Measurements from ENCODE around the gene SUGP2. TPM values are rescaled to one million over a fixed set of nuclear protein-coding genes. Genes with fewer than 3 reads are reported as not detected.

Gene SUGP2
- polyA plus RNA-seq, 3 donors: 14.3 to 35.2 (median 31.7) TPM

DNA sequence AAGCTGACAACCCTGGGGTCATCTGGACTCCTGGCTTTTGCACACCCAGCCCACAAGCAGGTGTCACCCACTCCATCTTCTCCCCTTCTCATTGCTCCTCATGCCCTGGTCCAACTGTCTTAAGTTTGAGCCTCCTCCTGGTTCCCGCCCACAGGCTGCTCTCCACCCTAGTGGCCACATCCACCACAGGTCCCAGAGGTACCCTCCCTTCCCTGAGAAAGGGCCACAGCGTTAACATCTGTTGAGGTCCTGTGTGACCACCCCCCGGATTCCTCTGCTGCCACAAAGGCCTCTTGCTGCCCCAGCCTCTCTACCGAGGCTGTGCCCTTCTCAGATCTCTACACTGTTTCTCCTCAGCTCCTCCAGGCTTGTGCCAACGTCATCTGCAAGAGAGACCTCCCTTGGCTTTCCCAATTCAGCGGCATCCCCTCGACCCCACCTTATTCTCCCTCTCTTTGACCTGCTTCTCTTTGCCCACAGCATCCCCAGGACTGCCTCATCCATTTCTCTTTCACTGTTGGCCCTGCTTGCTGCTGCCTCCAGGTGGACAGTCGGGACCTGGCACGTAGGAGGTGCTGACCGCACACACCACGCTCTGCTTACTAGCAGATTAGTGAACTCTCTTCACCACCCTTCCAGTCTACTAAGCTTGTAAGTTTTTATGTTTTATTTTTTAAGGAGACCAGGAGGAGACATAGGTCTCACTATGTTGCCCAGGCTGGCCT lies 33.3 kb downstream of the SUGP2 start:
- WGBS, 3 donors: 82 to 86% (median 86%) methylated on average over 11 of the region's 11 CpGs
- H3K27ac ChIP-seq (ENCODE audit: low read depth, low read length): no peak overlapping the region

DNA sequence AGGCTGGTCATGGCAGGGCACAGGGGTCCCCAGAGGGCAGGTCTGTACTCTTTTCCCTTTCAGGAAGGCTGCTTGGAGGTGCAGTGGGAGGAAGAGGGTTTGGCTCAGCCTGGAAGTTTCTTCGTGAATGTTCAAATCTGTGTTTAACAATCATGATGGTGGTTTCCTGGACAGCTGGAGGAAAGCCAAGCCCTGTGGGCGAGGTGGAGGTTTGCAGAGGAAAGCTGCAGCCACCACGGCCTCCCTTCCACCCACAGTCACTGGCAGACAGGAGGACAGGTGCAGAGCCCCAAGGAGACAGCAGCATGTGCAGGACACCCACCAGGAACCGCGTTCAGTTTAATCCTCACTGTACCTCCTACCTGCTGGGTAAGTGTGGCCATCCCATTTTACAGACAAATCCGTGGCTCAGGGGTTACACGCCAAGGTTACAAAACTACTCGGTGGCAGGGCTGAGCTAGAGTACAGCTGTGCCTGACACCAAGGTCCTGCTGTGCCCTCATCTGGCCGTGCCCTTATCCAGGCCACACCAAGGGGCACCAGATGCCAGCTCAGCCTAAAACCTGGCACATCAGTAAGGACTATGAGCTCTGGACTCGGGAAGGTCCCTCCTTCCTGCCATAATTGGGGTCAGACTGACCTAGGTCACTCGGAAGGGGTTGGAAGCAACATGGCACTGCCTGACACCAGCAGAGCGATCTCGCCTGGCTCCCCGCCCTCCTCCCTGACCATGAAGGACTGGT lies 34.1 kb downstream of the SUGP2 start:
- 51 to 69% (median 59%) methylated on average over 14 of the region's 14 CpGs for WGBS, 3 donors
- no peak overlapping the region for H3K27ac ChIP-seq (ENCODE audit: low read depth, low read length)

DNA sequence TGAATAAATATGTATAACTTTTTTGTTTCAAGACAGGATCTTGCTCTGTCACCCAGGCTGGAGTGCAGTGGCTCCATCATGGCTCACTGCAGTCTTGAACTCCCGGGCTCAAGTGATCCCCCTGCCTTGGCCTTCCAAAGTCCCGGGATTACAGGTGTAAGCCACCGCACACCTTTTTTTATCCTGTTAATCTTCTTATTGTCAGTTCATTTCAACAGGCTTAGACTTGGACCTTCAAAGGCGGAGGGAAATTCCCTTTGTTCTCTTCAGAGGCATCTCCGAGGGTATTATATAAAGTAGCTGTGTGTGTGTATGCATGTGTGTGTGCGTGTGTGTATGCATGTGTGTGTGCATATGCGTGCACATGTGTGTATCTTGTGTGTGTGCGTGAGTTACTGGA lies 35.0 kb downstream of the SUGP2 start:
- H3K27ac ChIP-seq (ENCODE audit: low read depth, low read length): no peak overlapping the region
- WGBS, 3 donors: 90 to 91% (median 90%) methylated on average over 8 of the region's 8 CpGs

DNA sequence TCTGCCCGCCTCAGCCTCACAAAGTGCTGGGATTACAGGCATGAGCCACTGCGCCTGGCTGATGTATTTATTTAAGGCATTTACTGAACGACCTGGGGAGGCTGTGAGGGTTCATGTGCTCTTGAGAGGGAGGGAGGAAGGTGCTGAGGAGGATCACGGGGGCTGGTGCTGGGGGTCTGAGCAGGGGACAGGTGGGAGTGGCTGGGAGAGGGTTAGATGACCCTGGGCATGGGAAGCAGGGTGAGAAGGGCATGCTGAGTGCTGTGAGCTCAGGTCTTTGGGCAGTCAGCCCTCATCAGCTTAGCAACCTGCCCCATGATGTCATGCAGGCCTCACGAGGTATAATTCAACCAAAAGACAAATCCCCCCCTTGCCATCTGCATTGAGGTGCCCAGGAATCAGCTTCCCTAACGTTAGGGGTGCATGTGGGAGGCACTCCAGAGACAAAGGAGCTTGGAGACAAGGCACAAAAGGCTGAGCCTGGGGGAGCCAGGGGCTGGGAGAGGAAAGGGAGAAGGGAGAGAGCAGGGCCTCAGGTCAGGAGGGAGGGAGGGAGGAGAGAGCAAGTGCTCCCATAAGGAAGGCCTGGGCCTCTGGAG lies 36.4 kb downstream of the SUGP2 start:
- H3K27ac ChIP-seq (ENCODE audit: low read depth, low read length): no peak overlapping the region
- WGBS, 3 donors: 84 to 87% (median 86%) methylated on average over 6 of the region's 6 CpGs

DNA sequence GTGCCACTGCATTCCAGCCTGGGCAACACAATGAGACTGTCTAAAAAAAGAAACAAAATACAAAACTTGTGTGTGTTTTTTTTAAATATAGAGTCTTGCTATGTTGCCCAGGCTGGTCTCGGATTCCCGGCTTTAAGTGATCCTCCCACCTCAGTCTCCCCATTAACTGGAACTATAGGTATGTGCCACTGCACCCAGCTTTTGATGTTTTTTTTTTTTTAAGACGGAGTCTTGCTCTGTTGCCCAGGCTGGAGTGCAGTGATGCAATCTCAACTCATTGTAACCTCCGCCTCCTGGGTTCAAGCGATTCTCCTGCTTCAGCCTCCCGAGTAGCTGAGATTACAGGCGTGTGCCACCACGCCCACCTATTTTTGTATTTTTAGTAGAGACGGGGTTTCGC lies 37.0 kb downstream of the SUGP2 start:
- 96 to 99% (median 98%) methylated on average over 10 of the region's 10 CpGs for WGBS, 3 donors
- H3K27ac ChIP-seq (ENCODE audit: low read depth, low read length): no peak overlapping the region

DNA sequence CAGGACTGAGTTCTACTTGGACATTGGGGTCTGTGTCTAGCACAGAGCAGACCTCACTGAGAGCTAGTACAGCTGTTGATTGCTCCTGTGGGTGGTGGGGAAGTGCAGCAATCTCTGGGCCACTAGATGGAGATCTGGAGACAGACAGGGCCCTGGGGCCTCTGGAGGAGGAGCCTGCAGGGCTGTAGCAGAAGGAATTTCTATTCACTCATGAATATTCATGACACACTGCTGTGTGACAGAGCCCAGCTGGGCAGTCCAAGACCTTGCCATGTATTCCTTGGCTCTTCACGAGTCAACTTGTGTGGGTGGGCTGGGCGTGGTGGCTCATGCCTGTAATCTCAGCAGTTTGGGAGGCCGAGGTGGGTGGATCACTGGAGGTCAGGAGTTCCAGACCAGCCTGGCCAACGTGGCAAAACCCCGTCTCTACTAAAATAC lies 37.5 kb downstream of the SUGP2 start:
- 55 to 61% (median 55%) methylated on average over 5 of the region's 5 CpGs for WGBS, 3 donors
- no peak overlapping the region for H3K27ac ChIP-seq (ENCODE audit: low read depth, low read length)

DNA sequence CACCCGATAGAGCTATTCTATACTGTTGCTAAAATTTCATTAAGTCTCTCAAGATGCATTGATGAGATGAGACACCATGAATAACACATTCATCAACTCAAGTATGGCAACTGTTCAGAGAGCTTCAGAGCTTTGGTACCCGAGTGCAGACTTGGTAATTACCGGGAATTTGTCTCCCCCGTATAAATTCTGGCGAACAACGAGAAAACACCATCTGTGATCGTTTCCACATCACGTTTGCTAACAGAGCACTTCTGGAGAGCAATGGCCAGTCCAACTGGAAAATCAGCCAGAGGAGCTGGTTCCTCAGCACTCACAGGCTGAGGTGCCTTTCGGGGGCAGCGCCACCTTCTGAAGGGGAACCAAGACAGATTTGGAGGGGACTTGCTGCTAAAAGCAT lies 40.2 kb downstream of the SUGP2 start:
- no peak overlapping the region for H3K27ac ChIP-seq (ENCODE audit: low read depth, low read length)
- 68 to 89% (median 88%) methylated on average over 10 of the region's 10 CpGs for WGBS, 3 donors

DNA sequence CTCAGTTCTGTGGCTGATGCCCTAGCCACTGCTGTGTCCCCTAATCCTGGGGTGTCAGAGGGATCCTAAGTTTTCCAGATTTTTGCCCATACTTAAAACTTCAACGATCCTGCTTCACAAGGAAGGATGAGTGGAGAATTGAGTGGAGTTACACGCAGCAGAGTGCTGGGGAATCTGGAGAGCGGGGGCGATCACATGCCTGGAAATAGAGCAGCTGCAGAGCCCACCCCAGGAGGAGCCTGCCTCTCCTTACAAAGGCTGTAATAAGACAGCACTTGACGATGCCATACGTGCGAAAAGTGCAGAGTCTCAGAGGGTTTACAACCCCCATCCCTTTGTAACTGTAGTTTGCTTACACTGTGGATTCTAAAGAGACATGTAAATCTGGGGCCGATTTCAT lies 40.6 kb downstream of the SUGP2 start:
- WGBS, 3 donors: 93 to 95% (median 94%) methylated on average over 8 of the region's 8 CpGs
- H3K27ac ChIP-seq (ENCODE audit: low read depth, low read length): no peak overlapping the region

DNA sequence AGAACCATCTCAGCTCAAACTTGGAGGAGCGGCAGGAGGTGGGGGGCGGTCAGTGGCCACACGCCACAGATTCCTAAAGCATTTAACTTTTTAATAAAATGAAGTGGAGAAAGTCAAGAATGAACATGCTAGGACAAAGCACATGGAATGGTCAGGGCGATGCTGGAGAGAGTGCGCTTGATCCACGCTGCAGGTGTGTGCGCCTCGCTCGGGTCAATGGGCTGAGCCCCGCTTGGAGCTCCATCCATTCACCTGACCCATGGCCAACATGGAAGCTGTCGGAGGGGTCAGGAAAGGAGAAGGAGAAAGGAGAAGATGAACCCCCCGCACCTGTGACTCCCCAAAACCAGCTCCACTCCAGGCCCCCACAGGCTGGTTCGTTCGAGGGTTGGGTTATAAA lies 41.8 kb downstream of the SUGP2 start:
- WGBS, 3 donors: 93 to 97% (median 97%) methylated on average over 14 of the region's 14 CpGs
- H3K27ac ChIP-seq (ENCODE audit: low read depth, low read length): no peak overlapping the region

DNA sequence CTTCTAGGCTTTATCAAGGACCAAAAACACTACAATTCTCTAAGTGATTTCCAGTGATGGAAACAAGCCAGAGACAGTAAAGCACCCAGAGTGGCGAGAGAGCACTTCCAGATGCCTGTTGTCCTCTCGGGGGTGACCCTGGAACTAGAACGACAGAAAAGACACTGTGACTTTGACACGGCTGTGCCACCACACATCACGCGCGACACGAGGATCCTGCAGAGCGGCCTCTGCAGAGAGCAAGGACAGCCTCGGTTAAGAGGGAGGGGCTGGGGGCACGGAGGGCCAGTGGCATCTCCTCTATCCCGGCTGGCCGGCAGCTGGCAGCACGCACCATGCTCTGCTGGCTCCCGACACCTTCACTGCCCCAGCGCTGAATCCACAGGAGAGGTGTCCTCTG lies 42.3 kb downstream of the SUGP2 start:
- WGBS, 3 donors: 84 to 92% (median 90%) methylated on average over 16 of the region's 16 CpGs
- no peak overlapping the region for H3K27ac ChIP-seq (ENCODE audit: low read depth, low read length)

DNA sequence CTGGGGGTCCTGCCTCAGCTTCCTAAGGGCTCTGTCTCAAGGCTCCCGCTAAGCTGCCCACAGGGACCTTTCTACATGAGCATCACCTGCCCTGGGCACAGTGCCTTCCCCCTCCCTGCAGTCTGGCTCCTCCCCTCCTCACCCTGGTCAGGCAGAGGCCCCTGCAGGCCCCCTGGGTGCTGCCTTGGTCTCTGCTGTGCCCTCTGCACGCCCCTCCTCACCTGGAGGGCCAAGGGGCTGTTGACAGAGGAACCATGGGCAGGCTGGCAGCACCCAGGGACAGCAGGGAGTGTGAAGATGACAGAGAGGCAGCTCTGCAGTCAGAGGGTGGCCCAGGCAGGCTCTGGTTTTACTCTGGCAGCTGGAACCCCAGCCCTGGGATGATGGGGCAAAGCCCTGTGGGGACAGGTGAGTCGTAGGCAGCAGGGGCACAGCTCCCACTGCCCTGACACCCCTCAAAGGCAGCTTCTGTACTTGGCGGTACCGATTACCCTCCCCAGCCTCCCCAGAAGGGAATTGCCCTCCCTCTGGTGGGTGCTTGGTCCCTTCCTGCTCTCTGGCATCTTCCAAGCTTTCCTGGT lies 43.1 kb downstream of the SUGP2 start:
- 89 to 95% (median 93%) methylated on average over 5 of the region's 5 CpGs for WGBS, 3 donors
- no peak overlapping the region for H3K27ac ChIP-seq (ENCODE audit: low read depth, low read length)

DNA sequence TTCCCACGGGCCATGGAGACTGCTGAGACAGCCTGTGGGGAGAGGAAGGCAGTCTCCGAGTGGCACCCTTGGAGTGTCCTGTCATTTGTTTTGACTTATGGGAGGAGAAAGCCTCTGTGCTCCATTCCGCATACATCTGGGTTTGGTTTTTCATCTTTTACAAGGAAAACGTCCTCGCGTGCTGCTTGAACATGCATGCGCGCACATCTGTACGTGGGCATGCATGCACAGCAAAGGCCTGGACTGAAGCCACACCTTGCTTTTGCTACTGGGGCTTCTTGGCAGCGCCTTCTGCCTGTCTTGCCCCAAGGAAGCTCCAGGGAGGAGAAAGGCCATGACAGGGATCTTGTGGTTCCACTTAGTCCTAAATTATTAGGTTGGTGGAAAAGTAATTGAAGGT lies 44.0 kb downstream of the SUGP2 start:
- H3K27ac ChIP-seq (ENCODE audit: low read depth, low read length): no peak overlapping the region
- WGBS, 3 donors: 74 to 81% (median 78%) methylated on average over 10 of the region's 10 CpGs

DNA sequence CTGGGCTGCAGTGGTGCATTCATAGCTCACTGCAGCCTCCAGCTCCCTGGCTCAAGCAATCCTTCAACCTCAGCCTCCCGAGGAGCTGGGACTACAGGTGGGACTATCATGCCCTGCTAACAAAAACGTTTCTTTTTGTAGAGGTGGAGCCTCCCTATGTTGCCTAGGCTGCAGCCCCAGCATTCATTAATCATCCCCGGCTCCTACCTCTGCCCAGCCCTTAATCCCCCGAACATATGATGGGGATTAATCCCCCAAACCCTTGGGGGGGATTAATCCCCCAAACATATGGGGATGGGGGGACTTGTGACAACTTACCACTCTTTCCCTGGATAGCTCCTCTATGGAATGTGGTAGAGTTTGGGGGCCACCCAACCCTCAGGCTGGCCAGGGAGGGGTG lies 45.9 kb downstream of the SUGP2 start:
- WGBS, 3 donors: 56 to 59% (median 59%) methylated on average over 4 of the region's 4 CpGs

DNA sequence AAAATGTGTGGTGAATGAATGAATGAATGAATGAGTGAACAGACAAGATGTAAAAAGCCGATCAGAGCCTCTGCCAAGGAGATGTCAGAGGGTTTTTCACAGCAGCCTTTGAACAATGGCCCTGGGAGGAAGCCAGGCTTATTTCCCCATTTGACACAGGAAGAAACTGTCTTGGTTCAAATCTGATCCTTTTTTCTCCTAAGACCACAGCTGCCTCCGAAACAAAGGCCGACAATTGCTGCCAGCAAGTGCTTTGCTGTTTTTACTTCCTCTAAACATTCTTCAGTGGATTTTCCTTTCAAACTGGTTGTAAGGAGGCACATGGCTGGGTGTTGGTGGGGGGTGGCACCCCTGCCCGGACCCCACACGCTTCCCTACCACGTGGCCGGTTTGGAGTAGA lies 48.1 kb downstream of the SUGP2 start:
- H3K27ac ChIP-seq (ENCODE audit: low read depth, low read length): no peak overlapping the region
- 21 to 63% (median 25%) methylated on average over 7 of the region's 7 CpGs for WGBS, 3 donors

More for the DNA sequence above, 45.9 kb downstream of the SUGP2 start:
- H3K27ac ChIP-seq (ENCODE audit: low read depth, low read length): no peak overlapping the region

DNA sequence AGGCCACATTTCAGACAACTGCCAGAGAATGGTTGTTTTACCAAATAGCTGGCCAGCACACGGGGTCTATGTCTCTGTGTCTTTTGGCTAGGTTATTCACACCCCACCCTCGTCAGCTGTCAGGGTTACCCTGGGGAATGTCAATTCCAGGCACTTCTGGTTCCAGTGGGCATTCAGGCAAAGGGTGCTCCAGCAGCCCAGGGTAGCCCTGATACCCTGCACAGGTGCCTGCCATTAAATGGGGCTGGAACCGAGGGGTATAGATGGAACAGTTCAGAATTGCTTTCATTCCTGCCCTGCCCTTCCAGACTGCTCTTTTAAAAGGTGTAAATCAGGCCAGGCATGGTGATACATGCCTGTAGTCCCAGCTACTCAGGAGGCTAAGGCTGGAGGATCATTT lies 49.1 kb downstream of the SUGP2 start:
- 74 to 81% (median 76%) methylated on average over 3 of the region's 3 CpGs for WGBS, 3 donors

DNA sequence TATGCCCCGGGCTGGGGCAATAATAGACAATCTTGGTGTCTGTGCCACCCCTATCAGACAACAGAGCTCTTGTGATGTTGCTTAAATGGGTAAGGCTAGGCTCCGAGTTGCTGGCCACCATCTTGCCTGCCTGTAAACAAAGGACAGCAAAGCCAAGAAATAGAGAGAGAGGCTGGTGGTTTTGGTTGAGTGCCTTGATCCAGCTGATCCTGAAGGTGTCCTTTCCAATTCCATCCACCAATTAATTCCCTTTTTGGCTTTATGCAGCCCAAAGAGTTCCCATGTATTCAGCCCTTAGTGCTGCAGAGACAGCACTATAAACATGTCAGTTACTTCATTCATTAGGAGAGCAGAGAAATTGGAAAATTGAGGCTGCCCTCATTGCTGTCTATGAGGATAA lies 50.6 kb downstream of the SUGP2 start:
- no peak overlapping the region for H3K27ac ChIP-seq (ENCODE audit: low read depth, low read length)
- WGBS, 3 donors: 77 to 93% (median 91%) methylated on average over 2 of the region's 2 CpGs

More for the DNA sequence above, 49.1 kb downstream of the SUGP2 start:
- H3K27ac ChIP-seq (ENCODE audit: low read depth, low read length): no peak overlapping the region

DNA sequence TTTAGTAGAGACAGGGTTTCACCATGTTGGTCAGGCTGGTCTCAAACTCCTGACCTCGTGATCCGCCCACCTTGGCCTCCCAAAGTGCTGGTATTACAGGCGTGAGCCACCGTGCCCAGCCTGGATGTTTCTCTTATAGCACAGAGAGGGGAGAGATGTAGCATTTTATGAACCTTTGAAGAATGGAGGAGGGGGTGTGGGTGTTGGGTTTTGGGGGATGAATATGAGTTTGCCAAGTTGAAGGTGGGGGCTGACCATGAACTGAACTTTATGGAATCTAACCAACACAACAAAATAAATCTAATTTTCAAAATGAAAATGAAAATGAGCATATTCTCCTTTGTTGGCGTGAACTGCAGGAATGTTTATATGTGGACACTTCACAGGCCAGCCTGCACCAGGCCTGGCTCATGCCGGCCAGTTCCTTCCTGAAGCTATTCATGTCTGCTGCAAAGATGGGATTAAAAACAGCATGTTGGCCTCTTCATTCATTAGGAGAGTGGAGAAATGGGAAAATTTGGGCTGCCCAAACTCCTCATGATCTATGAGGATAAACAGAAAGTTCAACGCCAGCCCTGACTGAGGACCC lies 52.8 kb downstream of the SUGP2 start:
- no peak overlapping the region for H3K27ac ChIP-seq (ENCODE audit: low read depth, low read length)
- 85 to 88% (median 87%) methylated on average over 7 of the region's 7 CpGs for WGBS, 3 donors

DNA sequence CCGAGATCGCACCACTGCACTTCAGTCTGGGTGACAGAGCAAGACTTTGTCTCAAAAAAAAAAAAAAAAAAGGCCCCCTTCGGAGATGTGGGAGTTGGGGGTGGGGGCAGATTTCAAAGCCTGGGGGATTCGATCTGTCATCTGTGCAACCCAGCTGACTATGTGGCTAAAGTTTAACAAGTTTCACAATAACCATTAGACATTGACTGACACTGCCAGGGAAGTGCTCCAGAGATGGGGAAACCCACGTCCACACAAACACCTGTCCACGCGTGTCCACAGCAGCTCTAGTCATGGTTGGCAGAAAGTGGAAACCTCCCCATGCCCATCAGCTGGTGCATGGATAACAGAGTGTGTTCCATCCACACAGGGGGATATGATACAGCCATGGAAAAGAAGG lies 54.7 kb downstream of the SUGP2 start:
- no peak overlapping the region for H3K27ac ChIP-seq (ENCODE audit: low read depth, low read length)
- 39 to 61% (median 50%) methylated on average over 7 of the region's 7 CpGs for WGBS, 3 donors

DNA sequence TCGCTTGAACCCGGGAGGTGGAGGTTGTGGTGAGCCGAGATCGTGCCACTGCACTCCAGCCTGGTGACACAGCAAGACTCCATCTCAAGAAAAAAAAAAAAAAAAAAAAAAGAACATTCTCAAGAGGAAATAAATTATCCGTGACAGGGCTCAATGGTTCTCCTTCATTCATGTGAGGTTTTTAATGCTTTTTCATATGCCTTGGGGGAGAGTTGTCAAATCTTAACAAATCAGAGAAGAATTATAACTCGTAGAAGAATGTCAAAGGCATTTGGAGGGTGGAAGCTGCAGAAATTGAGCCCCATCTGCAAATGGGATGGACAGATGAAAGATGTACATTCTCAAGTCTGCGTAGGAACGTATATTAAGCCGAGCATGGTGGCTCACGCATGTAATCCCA lies 57.4 kb downstream of the SUGP2 start:
- no peak overlapping the region for H3K27ac ChIP-seq (ENCODE audit: low read depth, low read length)
- 76 to 79% (median 78%) methylated on average over 10 of the region's 10 CpGs for WGBS, 3 donors

Data from adipose tissue (tissue), 3 donors.